ENCODE measurements around the gene HGFAC. TPM values are rescaled to one million over a fixed set of nuclear protein-coding genes. Genes with fewer than 3 reads are reported as not detected.

HGFAC gene
- total RNA-seq, 1 donor from 2014 or later = not detected

GRCh38 chr4:3423952-3424351 lies 17.8 kb upstream of the HGFAC start:
- no peak for DNase-seq (ENCODE audit: low read depth, low spot score)

GRCh38 chr4:3424522-3425095 lies 17.2 kb upstream of the HGFAC start:
- DNase-seq (ENCODE audit: low read depth, low spot score) = no peak

- DNase-seq (ENCODE audit: low read depth, low spot score) = no peak
Observed at GRCh38 chr4:3426465-3427133, 15.2 kb upstream of the HGFAC start.

GRCh38 chr4:3427134-3427476 lies 14.7 kb upstream of the HGFAC start:
- no peak for DNase-seq (ENCODE audit: low read depth, low spot score)

GRCh38 chr4:3427706-3428446 lies 13.9 kb upstream of the HGFAC start:
- DNase-seq (ENCODE audit: low read depth, low spot score) = no peak

- no peak for DNase-seq (ENCODE audit: low read depth, low spot score)
Observed at GRCh38 chr4:3429651-3430050, 12.1 kb upstream of the HGFAC start.

- no peak for DNase-seq (ENCODE audit: low read depth, low spot score)
Observed at GRCh38 chr4:3430524-3430923, 11.2 kb upstream of the HGFAC start.

GRCh38 chr4:3431446-3431993 lies 10.2 kb upstream of the HGFAC start:
- no peak for DNase-seq (ENCODE audit: low read depth, low spot score)

- DNase-seq (ENCODE audit: low read depth, low spot score) = no peak
Observed at GRCh38 chr4:3432381-3432790, 9.4 kb upstream of the HGFAC start.

GRCh38 chr4:3433138-3433869 lies 8.5 kb upstream of the HGFAC start:
- DNase-seq (ENCODE audit: low read depth, low spot score) = no peak

- DNase-seq (ENCODE audit: low read depth, low spot score) = no peak
Observed at GRCh38 chr4:3434881-3435685, 6.7 kb upstream of the HGFAC start.

- no peak for DNase-seq (ENCODE audit: low read depth, low spot score)
Observed at GRCh38 chr4:3435686-3435956, 6.1 kb upstream of the HGFAC start.

- no peak for DNase-seq (ENCODE audit: low read depth, low spot score)
Observed at GRCh38 chr4:3436048-3436797, 5.5 kb upstream of the HGFAC start.

GRCh38 chr4:3436798-3437581 lies 4.8 kb upstream of the HGFAC start:
- DNase-seq (ENCODE audit: low read depth, low spot score) = no peak

GRCh38 chr4:3437582-3437936 lies 4.2 kb upstream of the HGFAC start:
- DNase-seq (ENCODE audit: low read depth, low spot score) = no peak

GRCh38 chr4:3437998-3438846 lies 3.5 kb upstream of the HGFAC start:
- no peak for DNase-seq (ENCODE audit: low read depth, low spot score)

GRCh38 chr4:3438847-3439180 lies 3.0 kb upstream of the HGFAC start:
- no peak for DNase-seq (ENCODE audit: low read depth, low spot score)

GRCh38 chr4:3439391-3439790 lies 2.4 kb upstream of the HGFAC start:
- no peak for DNase-seq (ENCODE audit: low read depth, low spot score)

- no peak for DNase-seq (ENCODE audit: low read depth, low spot score)
Observed at GRCh38 chr4:3440011-3440410, 1.8 kb upstream of the HGFAC start.
